K562 (cell line): ENCODE results near the gene MED29. TPM values are rescaled to one million over a fixed set of nuclear protein-coding genes. Genes with fewer than 3 reads are reported as not detected.

Experiments
- CBX5 ChIP-seq: IDR thresholded peaks from 2 replicates; pipeline ENCODE4 v1.6.1; 2014; ENCODE audit warnings: low read depth, borderline replicate concordance
- GATAD2B ChIP-seq: fragments of 450-650 bp; IDR thresholded peaks from 2 replicates; pipeline ENCODE4 v1.6.1; 2017; ENCODE audit warnings: mild to moderate bottlenecking, borderline replicate concordance
- IFI16 ChIP-seq: fragments of 250-450 bp; sonication (Bioruptor Pico); IDR thresholded peaks from 2 replicates; pipeline ENCODE4 v2.1.2; 2022; ENCODE audit warnings: mild to moderate bottlenecking, inconsistent platforms
- JUND ChIP-seq, 2 experiments: IDR thresholded peaks; 2 replicates in 1 of 2; 3 replicates in 1 of 2; pipeline ENCODE4 v1.6.1; 2011; ENCODE audit warnings: borderline replicate concordance in 2 of 2, low read depth in 2 of 2, low read length in 2 of 2, improper control_type of control experiment in 1 of 2, missing biosample characterization in 1 of 2, missing genetic modification characterization in 1 of 2, missing genetic modification reagents in 1 of 2
- PHB ChIP-seq: fragments of 250-450 bp; sonication (Bioruptor Pico); IDR thresholded peaks from 2 replicates; pipeline ENCODE4 v1.5.0; 2021
- SAP30 ChIP-seq: fragments of 200-600 bp; sonication (generic); IDR thresholded peaks from 2 replicates; pipeline ENCODE4 v1.6.1; 2012; ENCODE audit warnings: borderline replicate concordance, low read depth, mild to moderate bottlenecking, moderate library complexity, low read length, control low read depth, inconsistent platforms; ENCODE audit not compliant: insufficient read depth, poor library complexity, severe bottlenecking
- SIN3B ChIP-seq: fragments of 450-650 bp; IDR thresholded peaks from 2 replicates; pipeline ENCODE4 v1.6.1; 2017; ENCODE audit warnings: low read depth, mild to moderate bottlenecking, moderate library complexity
- SOX6 ChIP-seq: fragments of 450-650 bp; IDR thresholded peaks from 2 replicates; pipeline ENCODE4 v1.6.1; 2014; ENCODE audit warnings: mild to moderate bottlenecking
- TEAD4 ChIP-seq, 2 experiments: sonication (generic) in 1 of 2; formaldehyde crosslinking in 1 of 2; IDR thresholded peaks; 2 replicates each; pipeline versions ENCODE4 v1.6.1 to v1.8.0; 2012 to 2022; ENCODE audit warnings: borderline replicate concordance in 1 of 2, inconsistent platforms in 1 of 2, low read length in 1 of 2, mild to moderate bottlenecking in 1 of 2, missing genetic modification reagents in 1 of 2
- ZNF347 ChIP-seq: fragments of 450-650 bp; formaldehyde crosslinking; IDR thresholded peaks from 2 replicates; pipeline ENCODE4 v1.4.0; 2020; ENCODE audit warnings: low read depth, mild to moderate bottlenecking, moderate library complexity
- polyA plus RNA-seq, 8 experiments: library from polyadenylated mRNA; depleted of rRNA in 4 of 8; stranded (reverse) in 5 of 8; unstranded in 3 of 8; fragments of >200 nt; fragmentation: Nextera tagmentation in 2 of 8; fragmentation: Illumina TruSeq in 1 of 8; extraction: Ambion mirVana in 2 of 8; extraction: Trizol in 1 of 8; gene quantifications; 2 replicates each; pipeline versions ENCODE4 v1.2.1 to v1.2.3, GENCODE V29; 2011 to 2014; ENCODE audit warnings: inconsistent platforms in 1 of 8, missing spikeins in 1 of 8
- total RNA-seq, 7 experiments: library from RNA; depleted of rRNA in 6 of 7; stranded (reverse); fragments of >200 nt in 6 of 7; fragmentation: Illumina TruSeq in 2 of 7; extraction: Trizol in 2 of 7; gene quantifications; 2 replicates each; pipeline versions ENCODE4 v1.2.1 to v1.2.3, GENCODE V29; 2011 to 2021; ENCODE audit warnings: low replicate concordance in 1 of 7
- TF ChIP-seq, protein P1 (sequence below), 2 experiments: fragments of 450-650 bp; formaldehyde crosslinking in 1 of 2; IDR thresholded peaks; 2 replicates each; pipeline versions ENCODE4 v1.4.0 to v1.6.1; 2014 to 2020; ENCODE audit warnings: mild to moderate bottlenecking in 2 of 2, borderline replicate concordance in 1 of 2, low read depth in 1 of 2
- TF ChIP-seq, protein P2 (sequence below): fragments of 450-650 bp; formaldehyde crosslinking; IDR thresholded peaks from 2 replicates; pipeline ENCODE4 v1.4.0; 2020; ENCODE audit warnings: mild to moderate bottlenecking, moderate library complexity
- TF ChIP-seq, protein P3 (sequence below): fragments of 250-450 bp; sonication (Bioruptor Pico); IDR thresholded peaks from 2 replicates; pipeline ENCODE4 v1.8.0; 2021; ENCODE audit warnings: borderline replicate concordance, mild to moderate bottlenecking, moderate library complexity; ENCODE audit not compliant: poor library complexity, severe bottlenecking
- TF ChIP-seq, protein P4 (sequence below): IDR thresholded peaks from 2 replicates; pipeline ENCODE4 v1.6.1; 2014; ENCODE audit warnings: antibody characterized with exemption

Gene MED29
- total and polyA plus RNA-seq, 9 of the 15 experiments (the other 6 are each of a cell fraction or from before 2014, with no cell fraction given) = 1.8 to 22.6 (median 12.4) TPM

DNA sequence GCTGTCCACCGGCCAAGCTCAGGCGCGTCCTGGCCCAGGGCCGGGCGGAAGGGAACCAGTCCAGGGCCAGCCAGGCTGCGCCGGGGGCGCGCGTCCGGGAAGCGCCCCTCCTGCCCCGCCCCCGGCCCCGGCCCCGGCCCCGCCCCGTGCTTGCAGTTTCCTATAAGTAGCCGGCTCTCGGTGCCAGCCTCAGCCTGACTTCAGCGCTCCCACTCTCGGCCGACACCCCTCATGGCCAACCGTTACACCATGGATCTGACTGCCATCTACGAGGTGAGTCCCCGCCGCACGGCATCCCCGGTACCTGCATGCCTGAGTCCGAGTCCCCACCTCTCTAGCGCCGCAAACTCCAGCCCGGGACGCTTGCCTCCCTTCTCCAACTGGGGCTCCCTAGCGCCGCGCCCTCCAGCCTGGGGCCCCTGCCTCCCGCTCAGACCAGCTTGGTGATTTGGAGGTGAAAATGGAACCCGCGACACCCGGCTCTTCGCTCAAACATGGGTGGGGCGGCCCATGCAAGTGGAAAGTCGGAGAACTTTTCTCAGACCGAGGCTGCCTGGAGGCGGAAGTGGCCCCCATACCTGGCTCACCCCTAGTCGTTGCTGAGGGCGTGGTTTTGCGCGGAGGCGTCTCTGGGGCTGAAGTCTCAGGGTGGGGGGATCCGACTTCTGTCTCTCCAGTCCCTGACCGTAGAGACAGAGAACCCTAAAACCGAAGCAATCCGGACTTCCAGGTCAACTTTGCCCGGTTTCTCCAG lies 15.7 kb downstream of the MED29 start, which contains the start of gene ZFP36 (continued):
- TF ChIP-seq SAP30 = peak; percentile 73
- no peak for TF ChIP-seq GATAD2B
- no peak for TF ChIP-seq CBX5
- TF ChIP-seq PHB = no peak
- TF ChIP-seq SIN3B = peak; percentile 29; the same call in 1 of the 2 replicates
- no peak for TF ChIP-seq TEAD4 (IDR thresholded peaks at IDR 0.05; ENCODE audit: low read length)
- no peak for TF ChIP-seq TEAD4 (CRISPR knock-in tag; IDR thresholded peaks at IDR 0.05; ENCODE audit: borderline replicate concordance)
- TF ChIP-seq, protein P1, sequence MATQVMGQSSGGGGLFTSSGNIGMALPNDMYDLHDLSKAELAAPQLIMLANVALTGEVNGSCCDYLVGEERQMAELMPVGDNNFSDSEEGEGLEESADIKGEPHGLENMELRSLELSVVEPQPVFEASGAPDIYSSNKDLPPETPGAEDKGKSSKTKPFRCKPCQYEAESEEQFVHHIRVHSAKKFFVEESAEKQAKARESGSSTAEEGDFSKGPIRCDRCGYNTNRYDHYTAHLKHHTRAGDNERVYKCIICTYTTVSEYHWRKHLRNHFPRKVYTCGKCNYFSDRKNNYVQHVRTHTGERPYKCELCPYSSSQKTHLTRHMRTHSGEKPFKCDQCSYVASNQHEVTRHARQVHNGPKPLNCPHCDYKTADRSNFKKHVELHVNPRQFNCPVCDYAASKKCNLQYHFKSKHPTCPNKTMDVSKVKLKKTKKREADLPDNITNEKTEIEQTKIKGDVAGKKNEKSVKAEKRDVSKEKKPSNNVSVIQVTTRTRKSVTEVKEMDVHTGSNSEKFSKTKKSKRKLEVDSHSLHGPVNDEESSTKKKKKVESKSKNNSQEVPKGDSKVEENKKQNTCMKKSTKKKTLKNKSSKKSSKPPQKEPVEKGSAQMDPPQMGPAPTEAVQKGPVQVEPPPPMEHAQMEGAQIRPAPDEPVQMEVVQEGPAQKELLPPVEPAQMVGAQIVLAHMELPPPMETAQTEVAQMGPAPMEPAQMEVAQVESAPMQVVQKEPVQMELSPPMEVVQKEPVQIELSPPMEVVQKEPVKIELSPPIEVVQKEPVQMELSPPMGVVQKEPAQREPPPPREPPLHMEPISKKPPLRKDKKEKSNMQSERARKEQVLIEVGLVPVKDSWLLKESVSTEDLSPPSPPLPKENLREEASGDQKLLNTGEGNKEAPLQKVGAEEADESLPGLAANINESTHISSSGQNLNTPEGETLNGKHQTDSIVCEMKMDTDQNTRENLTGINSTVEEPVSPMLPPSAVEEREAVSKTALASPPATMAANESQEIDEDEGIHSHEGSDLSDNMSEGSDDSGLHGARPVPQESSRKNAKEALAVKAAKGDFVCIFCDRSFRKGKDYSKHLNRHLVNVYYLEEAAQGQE (IDR thresholded peaks at IDR 0.05; ENCODE audit: borderline replicate concordance) = no peak
- TF ChIP-seq, protein P1 (CRISPR knock-in tag; IDR thresholded peaks at IDR 0.05; ENCODE audit: low read depth) = no peak
- TF ChIP-seq, protein P2, sequence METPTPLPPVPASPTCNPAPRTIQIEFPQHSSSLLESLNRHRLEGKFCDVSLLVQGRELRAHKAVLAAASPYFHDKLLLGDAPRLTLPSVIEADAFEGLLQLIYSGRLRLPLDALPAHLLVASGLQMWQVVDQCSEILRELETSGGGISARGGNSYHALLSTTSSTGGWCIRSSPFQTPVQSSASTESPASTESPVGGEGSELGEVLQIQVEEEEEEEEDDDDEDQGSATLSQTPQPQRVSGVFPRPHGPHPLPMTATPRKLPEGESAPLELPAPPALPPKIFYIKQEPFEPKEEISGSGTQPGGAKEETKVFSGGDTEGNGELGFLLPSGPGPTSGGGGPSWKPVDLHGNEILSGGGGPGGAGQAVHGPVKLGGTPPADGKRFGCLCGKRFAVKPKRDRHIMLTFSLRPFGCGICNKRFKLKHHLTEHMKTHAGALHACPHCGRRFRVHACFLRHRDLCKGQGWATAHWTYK (CRISPR knock-in tag) = peak; percentile 84; the same call in 1 of the 2 replicates
- TF ChIP-seq ZNF347 = no peak
- TF ChIP-seq, protein P3, sequence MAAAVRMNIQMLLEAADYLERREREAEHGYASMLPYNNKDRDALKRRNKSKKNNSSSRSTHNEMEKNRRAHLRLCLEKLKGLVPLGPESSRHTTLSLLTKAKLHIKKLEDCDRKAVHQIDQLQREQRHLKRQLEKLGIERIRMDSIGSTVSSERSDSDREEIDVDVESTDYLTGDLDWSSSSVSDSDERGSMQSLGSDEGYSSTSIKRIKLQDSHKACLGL (CRISPR knock-in tag) = no peak
- TF ChIP-seq, protein P4, sequence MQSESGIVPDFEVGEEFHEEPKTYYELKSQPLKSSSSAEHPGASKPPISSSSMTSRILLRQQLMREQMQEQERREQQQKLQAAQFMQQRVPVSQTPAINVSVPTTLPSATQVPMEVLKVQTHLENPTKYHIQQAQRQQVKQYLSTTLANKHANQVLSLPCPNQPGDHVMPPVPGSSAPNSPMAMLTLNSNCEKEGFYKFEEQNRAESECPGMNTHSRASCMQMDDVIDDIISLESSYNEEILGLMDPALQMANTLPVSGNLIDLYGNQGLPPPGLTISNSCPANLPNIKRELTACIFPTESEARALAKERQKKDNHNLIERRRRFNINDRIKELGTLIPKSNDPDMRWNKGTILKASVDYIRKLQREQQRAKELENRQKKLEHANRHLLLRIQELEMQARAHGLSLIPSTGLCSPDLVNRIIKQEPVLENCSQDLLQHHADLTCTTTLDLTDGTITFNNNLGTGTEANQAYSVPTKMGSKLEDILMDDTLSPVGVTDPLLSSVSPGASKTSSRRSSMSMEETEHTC = 0 out of 2 replicates have a peak, but pooled peaks have one; percentile 31
- no peak for TF ChIP-seq SOX6
- TF ChIP-seq IFI16 = no peak
- TF ChIP-seq JUND (IDR thresholded peaks at IDR 0.05; ENCODE audit: borderline replicate concordance, low read depth, low read length) = no peak
- peak; percentile 11; the same call in 1 of the 3 replicates for TF ChIP-seq JUND (tag; IDR thresholded peaks at IDR 0.05; ENCODE audit: borderline replicate concordance, low read depth, low read length)
